ENCODE measurements around the gene VAMP5. TPM values are rescaled to one million over a fixed set of nuclear protein-coding genes. Genes with fewer than 3 reads are reported as not detected.

Gene VAMP5
- total and polyA plus RNA-seq, 2 donors (not counting 1 experiment from before 2014, with no cell fraction given), result 16.9 to 28.6 TPM

GRCh38 chr2:85584857-85585780 is 888 bp downstream of the VAMP5 start:
- Mint-ChIP-seq H3K27ac (peak overlapping the region; percentile 90), H3K27me3 (no peaks in the 10 kb centered on the region), H3K4me3 (peak overlapping the region; percentile 90), H3K4me1 (peaks cover 49% of the 10 kb centered on the region), H3K9me3 (ENCODE audit: insufficient read depth) (no peaks in the 10 kb centered on the region)
- ATAC-seq (ENCODE audit: low read depth), result peak; percentile 26
- peaks cover 4% of the 10 kb centered on the region for H4K20me1 ChIP-seq (ENCODE audit: control insufficient read depth, insufficient read depth, low read length, poor library complexity, severe bottlenecking)
- peak overlapping the region; percentile 80 for H2AFZ ChIP-seq (ENCODE audit: insufficient read depth, low read depth, low read length, poor library complexity, severe bottlenecking)
- peak; percentile 43 for DNase-seq
- ChIA-PET POLR2A (interaction anchor here (0.5 to 1.9 kb wide), 3 partner anchors 11 to 13 kb away, joined by 4 to 8 read pairs (median 6); partner anchors contain the start of gene RNF181), CTCF (interaction anchor here (2.5 kb wide), 1 partner anchor 10 kb away, joined by 11 read pairs; the partner anchor contains the start of gene RNF181)
- H3K9ac ChIP-seq (ENCODE audit: low read length), result peak overlapping the region; percentile 68
- peak overlapping the region; percentile 34 to 70 (median 61) for H3K4me3 ChIP-seq (ENCODE audit: control extremely low read depth in 1 of 5, extremely low read depth in 1 of 5, insufficient read depth in 1 of 5, low read depth in 2 of 5, low read length in 4 of 5)
- no peak for TF ChIP-seq CTCF (IDR thresholded peaks at IDR 0.05)
- no peak for TF ChIP-seq EZH2 (IDR thresholded peaks at IDR 0.05; ENCODE audit: borderline replicate concordance, insufficient read depth, low read depth, low read length, poor library complexity, severe bottlenecking)
- peaks cover 27% of the 10 kb centered on the region for H3K79me2 ChIP-seq (ENCODE audit: control insufficient read depth, insufficient read depth, low read length)
- H3K4me1 ChIP-seq (ENCODE audit: control insufficient read depth in 2 of 2, insufficient read depth in 2 of 2, low read length in 2 of 2), result peaks cover 25 to 41% of the 10 kb centered on the region in 2 donors
- peaks cover 0 to 22% of the 10 kb centered on the region in 2 experiments for H3K36me3 ChIP-seq (replicated peaks in 1 of 2; ENCODE audit: control extremely low read depth in 1 of 2, control insufficient read depth in 1 of 2, extremely low read depth in 1 of 2, insufficient read depth in 2 of 2, low read length in 1 of 2)
- intact Hi-C loops (cut with micrococcal nuclease), result loop anchor here (1.0 kb wide), 1 partner anchor 47 kb away; no protein-coding TSS in a partner anchor
- WGBS (ENCODE audit: insufficient coverage), result 16% methylated on average over 5 of the region's 9 CpGs
- peak overlapping the region in 1 of 2 donors; percentile 64 for H3K27ac ChIP-seq (ENCODE audit: low read length in 2 of 2)
- peak overlapping the region; percentile 89 for H3K4me2 ChIP-seq (replicated peaks; ENCODE audit: low read depth, low read length, poor library complexity, severe bottlenecking)
- no peaks in the 10 kb centered on the region for H3K27me3 ChIP-seq (replicated peaks in 1 of 4; ENCODE audit: control extremely low read depth in 1 of 4, control insufficient read depth in 3 of 4, insufficient read depth in 4 of 4, low read length in 3 of 4)
- no peaks in the 10 kb centered on the region for H3K9me3 ChIP-seq (ENCODE audit: control extremely low read depth in 1 of 3, control insufficient read depth in 2 of 3, insufficient read depth in 1 of 3, low read length in 2 of 3)

Data from B cell (primary cell).